NT2/D1 (cell line): ENCODE data around the gene NTRK3.

Source experiments
- SUZ12 ChIP-seq: IDR thresholded peaks from 2 replicates; pipeline ENCODE4 v1.6.1; 2011; ENCODE audit not compliant: insufficient read length, insufficient read depth; ENCODE audit errors: extremely low read depth
- YY1 ChIP-seq: IDR thresholded peaks from 2 replicates; pipeline ENCODE4 v1.6.1; 2011; ENCODE audit not compliant: insufficient read length, insufficient read depth
- ZNF274 ChIP-seq: IDR thresholded peaks from 2 replicates; pipeline ENCODE4 v1.6.1; 2011; ENCODE audit warnings: mild to moderate bottlenecking, low read depth, low read length

GRCh38 chr15:87941606-87942005, 314.9 kb downstream of the NTRK3 start:
- TF ChIP-seq YY1 (no peak), ZNF274 (no peak), SUZ12 (no peak)
